HepG2 (cell line): ENCODE results near the gene WTAP. TPM values are rescaled to one million over a fixed set of nuclear protein-coding genes. Genes with fewer than 3 reads are reported as not detected.

Source experiments
- BRD4 ChIP-seq: sonication (generic); formaldehyde crosslinking; IDR thresholded peaks from 2 replicates; pipeline ENCODE4 v1.4.0; 2020; ENCODE audit warnings: missing genetic modification reagents
- CHD4 ChIP-seq: fragments of 200-600 bp; sonication (generic); IDR thresholded peaks from 2 replicates; pipeline ENCODE4 v1.7.0; 2017; ENCODE audit warnings: mild to moderate bottlenecking, low read length, borderline replicate concordance
- EHMT2 ChIP-seq: fragments of 200-600 bp; sonication (generic); IDR thresholded peaks from 2 replicates; pipeline ENCODE4 v1.7.0; 2017; ENCODE audit warnings: antibody characterized with exemption, low read depth, low read length, borderline replicate concordance
- MIER3 ChIP-seq: IDR thresholded peaks from 2 replicates; pipeline ENCODE4 v1.6.1; 2016; ENCODE audit warnings: missing compliant biosample characterization, borderline replicate concordance
- MYNN ChIP-seq: sonication (generic); formaldehyde crosslinking; IDR thresholded peaks from 2 replicates; pipeline ENCODE4 v1.4.0; 2020; ENCODE audit warnings: mild to moderate bottlenecking, low read depth, missing genetic modification reagents
- PHF20 ChIP-seq: sonication (generic); formaldehyde crosslinking; IDR thresholded peaks from 2 replicates; pipeline ENCODE4 v1.5.0; 2020; ENCODE audit warnings: mild to moderate bottlenecking, missing genetic modification reagents
- PHF5A ChIP-seq: IDR thresholded peaks from one replicate; pipeline ENCODE4 v1.6.1; 2018; ENCODE audit warnings: low read depth, missing genetic modification reagents; ENCODE audit not compliant: unreplicated experiment
- SP1 ChIP-seq, 2 experiments: fragments of 450-650 bp in 1 of 2; sonication (generic) in 1 of 2; formaldehyde crosslinking in 1 of 2; IDR thresholded peaks; 2 replicates each; pipeline versions ENCODE4 v1.4.0 to v1.6.1; 2016 to 2020; ENCODE audit warnings: missing genetic modification reagents in 1 of 2
- TEAD2 ChIP-seq: sonication (generic); formaldehyde crosslinking; IDR thresholded peaks from 2 replicates; pipeline ENCODE4 v1.9.0; 2021; ENCODE audit warnings: missing genetic modification reagents
- YEATS4 ChIP-seq: sonication (generic); formaldehyde crosslinking; IDR thresholded peaks from 2 replicates; pipeline ENCODE4 v1.4.0; 2020; ENCODE audit warnings: missing genetic modification reagents, borderline replicate concordance
- ZBTB42 ChIP-seq: sonication (generic); formaldehyde crosslinking; IDR thresholded peaks from 2 replicates; pipeline ENCODE4 v1.5.0; 2020; ENCODE audit warnings: mild to moderate bottlenecking, missing genetic modification reagents
- ZFP36L1 ChIP-seq: sonication (generic); formaldehyde crosslinking; IDR thresholded peaks from 2 replicates; pipeline ENCODE4 v1.8.0; 2022; ENCODE audit warnings: mild to moderate bottlenecking, missing genetic modification reagents, moderate library complexity
- ZMAT5 ChIP-seq: sonication (generic); formaldehyde crosslinking; IDR thresholded peaks from 2 replicates; pipeline ENCODE4 v1.5.0; 2020; ENCODE audit warnings: mild to moderate bottlenecking, low read depth, missing genetic modification reagents, borderline replicate concordance
- ZNF205 ChIP-seq: IDR thresholded peaks from 2 replicates; pipeline ENCODE4 v1.6.1; 2018; ENCODE audit warnings: missing biosample characterization, missing genetic modification reagents
- ZNF282 ChIP-seq: fragments of 450-650 bp; IDR thresholded peaks from 2 replicates; pipeline ENCODE4 v1.6.1; 2018; ENCODE audit not compliant: partially characterized antibody
- ZNF407 ChIP-seq: sonication (generic); formaldehyde crosslinking; IDR thresholded peaks from one replicate; pipeline ENCODE4 v1.5.1; 2020; ENCODE audit warnings: mild to moderate bottlenecking, missing genetic modification reagents; ENCODE audit errors: not compliant biosample characterization
- ZNF724P ChIP-seq: sonication (generic); formaldehyde crosslinking; IDR thresholded peaks from 2 replicates; pipeline ENCODE4 v1.8.0; 2022; ENCODE audit warnings: missing genetic modification reagents, borderline replicate concordance
- ZNF75D ChIP-seq: sonication (generic); formaldehyde crosslinking; IDR thresholded peaks from 2 replicates; pipeline ENCODE4 v1.8.1; 2023; ENCODE audit warnings: missing genetic modification reagents, mild to moderate bottlenecking, borderline replicate concordance
- ZNF780A ChIP-seq: sonication (generic); formaldehyde crosslinking; IDR thresholded peaks from 2 replicates; pipeline ENCODE4 v1.8.0; 2022; ENCODE audit warnings: mild to moderate bottlenecking, missing genetic modification reagents, moderate library complexity
- ZNF790 ChIP-seq: sonication (generic); formaldehyde crosslinking; IDR thresholded peaks from 2 replicates; pipeline ENCODE4 v1.8.0; 2022; ENCODE audit warnings: missing genetic modification reagents, mild to moderate bottlenecking, borderline replicate concordance
- polyA plus RNA-seq, 8 experiments: library from polyadenylated mRNA; depleted of rRNA in 3 of 8; stranded (reverse) in 7 of 8; unstranded in 1 of 8; fragments of >200 nt; fragmentation: Illumina TruSeq in 4 of 8; extraction: Trizol in 4 of 8; gene quantifications; 2 replicates each; pipeline versions ENCODE4 v1.2.1 to v1.2.3, GENCODE V29; 2011 to 2016; ENCODE audit warnings: low read depth in 4 of 8, missing spikeins in 1 of 8, mixed read lengths in 1 of 8; ENCODE audit not compliant: insufficient read depth in 1 of 8
- total RNA-seq, 5 experiments: library from RNA; depleted of rRNA; stranded (reverse); fragments of >200 nt; fragmentation: Illumina TruSeq; extraction: Trizol; gene quantifications; 2 replicates each; pipeline ENCODE4 v1.2.3, GENCODE V29; 2016; ENCODE audit warnings: low read depth in 1 of 5

WTAP gene
- total and polyA plus RNA-seq, 2 of the 13 experiments (the other 11 are each of a cell fraction or from before 2014, with no cell fraction given), result 31.6 to 167 TPM

GRCh38 chr6:159693128-159693893, 34.0 kb upstream of the WTAP start, which contains the start of gene SOD2 (continued):
- TF ChIP-seq ZNF282, result no peak
- peak; percentile 75; the same call in 1 of the 2 replicates for TF ChIP-seq ZNF790
- peak; percentile 91; the same call in 1 of the 2 replicates for TF ChIP-seq ZBTB42 (CRISPR knock-in tag)
- TF ChIP-seq PHF5A (CRISPR knock-in tag), result peak; percentile 62
- no peak for TF ChIP-seq CHD4
- peak; percentile 69 for TF ChIP-seq PHF20
- TF ChIP-seq ZNF407, result peak; percentile 96
- no peak for TF ChIP-seq ZNF75D (CRISPR knock-in tag)
- TF ChIP-seq YEATS4 (CRISPR knock-in tag), result no peak; the same call in none of the 2 replicates
- TF ChIP-seq MYNN (CRISPR knock-in tag), result peak; percentile 94
- TF ChIP-seq EHMT2, result no peak
- TF ChIP-seq SP1 (IDR thresholded peaks at IDR 0.05), result no peak
- TF ChIP-seq SP1 (CRISPR knock-in tag; IDR thresholded peaks at IDR 0.05), result peak; percentile 84
- peak; percentile 97 for TF ChIP-seq ZFP36L1 (CRISPR knock-in tag)
- TF ChIP-seq ZNF780A (CRISPR knock-in tag), result no peak; the same call in 1 of the 2 replicates
- TF ChIP-seq ZMAT5 (CRISPR knock-in tag), result no peak
- no peak for TF ChIP-seq TEAD2
- TF ChIP-seq ZNF724P, result peak; percentile 71
- peak; percentile 73; the same call in 1 of the 2 replicates for TF ChIP-seq ZNF205 (CRISPR knock-in tag)
- TF ChIP-seq MIER3 (CRISPR knock-in tag), result peak; percentile 79; the same call in 1 of the 2 replicates
- no peak; the same call in 1 of the 2 replicates for TF ChIP-seq BRD4 (CRISPR knock-in tag)
